Neural cell (in vitro differentiated cells): ENCODE measurements around the gene SGO1. TPM values are rescaled to one million over a fixed set of nuclear protein-coding genes. Genes with fewer than 3 reads are reported as not detected.

ENCODE experiments used
- H2AFZ ChIP-seq: fragments of 200-600, 300-800 bp; sonication (generic), shearing (Covaris generic); 2 replicates; pipeline ENCODE4 v1.6.0; 2014; ENCODE audit warnings: low read depth, mild to moderate bottlenecking, antibody characterized with exemption, low read length, moderate library complexity
- H3F3A ChIP-seq: fragments of 200-600 bp; shearing (Covaris generic); 2 replicates; pipeline ENCODE4 v1.6.1; 2016; ENCODE audit warnings: mild to moderate bottlenecking, moderate library complexity, mixed read lengths, antibody characterized with exemption, low read length; ENCODE audit not compliant: insufficient read depth, poor library complexity, severe bottlenecking
- H3K27ac ChIP-seq: fragments of 200-600, 300-800 bp; sonication (generic), shearing (Covaris generic); 2 replicates; pipeline ENCODE4 v1.5.1; 2014; ENCODE audit warnings: mild to moderate bottlenecking, low read length, moderate library complexity
- H3K27me3 ChIP-seq: fragments of 300-800, 200-600 bp; sonication (generic), shearing (Covaris generic); 2 replicates; pipeline ENCODE4 v1.6.0; 2014; ENCODE audit warnings: mild to moderate bottlenecking, low read depth, low read length, moderate library complexity; ENCODE audit not compliant: insufficient read depth
- H3K36me3 ChIP-seq: fragments of 300-800, 200-600 bp; sonication (generic), shearing (Covaris generic); 2 replicates; pipeline ENCODE4 v1.5.1; 2014; ENCODE audit warnings: mild to moderate bottlenecking, antibody characterized with exemption, low read length, moderate library complexity; ENCODE audit not compliant: insufficient read depth
- H3K4me2 ChIP-seq: fragments of 300-800, 200-600 bp; sonication (generic), shearing (Covaris generic); 2 replicates; pipeline ENCODE4 v1.6.0; 2014; ENCODE audit warnings: mild to moderate bottlenecking, low read length
- H3K4me3 ChIP-seq: fragments of 300-800, 200-600 bp; sonication (generic), shearing (Covaris generic); 2 replicates; pipeline ENCODE4 v1.5.1; 2014; ENCODE audit warnings: mild to moderate bottlenecking, low read length, moderate library complexity
- H3K79me2 ChIP-seq: fragments of 200-600 bp; shearing (Covaris generic); replicated peaks from 2 replicates; pipeline ENCODE4 v1.6.0; 2014; ENCODE audit warnings: mild to moderate bottlenecking, low read length, moderate library complexity; ENCODE audit not compliant: insufficient read depth
- H3K9ac ChIP-seq: fragments of 300-800, 200-600 bp; sonication (generic), shearing (Covaris generic); 2 replicates; pipeline ENCODE4 v1.6.1; 2016; ENCODE audit warnings: mild to moderate bottlenecking, low read length, mixed read lengths
- H3K9me2 ChIP-seq: fragments of 200-600 bp; shearing (Covaris generic); 2 replicates; pipeline ENCODE4 v1.6.1; 2016; ENCODE audit warnings: mild to moderate bottlenecking, low read length, mixed read lengths; ENCODE audit not compliant: insufficient read depth
- H3K9me3 ChIP-seq: fragments of 200-600, 300-800 bp; sonication (generic), shearing (Covaris generic); 2 replicates; pipeline ENCODE4 v1.6.1; 2016; ENCODE audit warnings: mild to moderate bottlenecking, mixed run types, low read length, moderate library complexity, mixed read lengths
- H4K20me1 ChIP-seq: fragments of 200-600 bp; shearing (Covaris generic); 2 replicates; pipeline ENCODE4 v1.6.1; 2016; ENCODE audit warnings: mild to moderate bottlenecking, mixed run types; ENCODE audit not compliant: insufficient read depth
- CTCF ChIP-seq: fragments of 450-650 bp; IDR thresholded peaks from 2 replicates; pipeline ENCODE4 v1.5.1; 2014; ENCODE audit warnings: antibody characterized with exemption, mild to moderate bottlenecking, moderate library complexity; ENCODE audit not compliant: poor library complexity, severe bottlenecking
- EP300 ChIP-seq: fragments of 450-650 bp; conservative IDR thresholded peaks from 2 replicates; pipeline ENCODE4 v1.6.1; 2014; ENCODE audit warnings: antibody characterized with exemption, mild to moderate bottlenecking, moderate library complexity; ENCODE audit not compliant: poor library complexity, severe bottlenecking
- EZH2 ChIP-seq: fragments of 200-600, 300-800 bp; shearing (Covaris generic), sonication (generic); IDR thresholded peaks from 2 replicates; pipeline ENCODE4 v1.6.1; 2014; ENCODE audit warnings: antibody characterized with exemption, low read length, borderline replicate concordance, mild to moderate bottlenecking; ENCODE audit not compliant: insufficient read depth, poor library complexity, severe bottlenecking
- MXI1 ChIP-seq: fragments of 450-650 bp; conservative IDR thresholded peaks from 2 replicates; pipeline ENCODE4 v1.6.1; 2014; ENCODE audit warnings: antibody characterized with exemption, mild to moderate bottlenecking; ENCODE audit not compliant: poor library complexity, severe bottlenecking
- POLR2AphosphoS5 ChIP-seq: IDR thresholded peaks from 2 replicates; pipeline ENCODE4 v1.6.1; 2012
- RAD21 ChIP-seq: fragments of 450-650 bp; conservative IDR thresholded peaks from 2 replicates; pipeline ENCODE4 v1.6.1; 2014; ENCODE audit warnings: antibody characterized with exemption, mild to moderate bottlenecking, moderate library complexity
- REST ChIP-seq: IDR thresholded peaks from 2 replicates; pipeline ENCODE4 v1.6.1; 2012; ENCODE audit warnings: borderline replicate concordance
- SMC3 ChIP-seq: fragments of 450-650 bp; conservative IDR thresholded peaks from 2 replicates; pipeline ENCODE4 v1.6.1; 2014; ENCODE audit warnings: antibody characterized with exemption, mild to moderate bottlenecking, moderate library complexity; ENCODE audit not compliant: poor library complexity
- TAF1 ChIP-seq: IDR thresholded peaks from 2 replicates; pipeline ENCODE4 v1.6.1; 2012; ENCODE audit warnings: low read depth
- polyA plus RNA-seq: library from polyadenylated mRNA; depleted of rRNA; stranded (reverse); fragments of >200 nt; gene quantifications from 2 replicates; pipeline ENCODE4 v1.2.3, GENCODE V29; 2014

The SGO1 gene
- polyA plus RNA-seq, 1 donor from 2014 or later: 0.71 TPM

DNA sequence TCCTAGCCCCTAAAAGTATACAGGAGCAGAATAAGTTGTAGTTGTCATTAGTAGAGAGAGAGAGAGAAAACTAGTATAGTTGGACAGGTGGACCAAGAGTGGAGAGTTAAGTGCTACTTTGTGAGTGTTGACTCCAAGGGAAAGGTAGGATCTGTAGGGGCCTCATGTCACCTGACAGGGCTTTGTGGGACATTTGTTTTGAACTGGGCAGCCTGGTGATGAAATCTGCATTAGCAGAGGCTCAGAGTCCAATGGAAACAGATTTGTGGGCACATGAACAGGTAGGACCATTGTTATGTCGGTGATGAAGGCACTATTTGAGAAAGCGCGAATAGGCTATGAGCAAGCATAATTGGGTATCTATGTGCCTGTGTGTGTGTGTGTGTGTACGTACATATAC is 43.5 kb downstream of the SGO1 start:
- peaks cover 5% of the 10 kb centered on the region for H3F3A ChIP-seq
- H3K36me3 ChIP-seq: no peaks in the 10 kb centered on the region
- no peak overlapping the region for H3K27ac ChIP-seq
- H3K9me3 ChIP-seq: no peaks in the 10 kb centered on the region
- H2AFZ ChIP-seq: no peak overlapping the region
- H3K9ac ChIP-seq: no peak overlapping the region
- no peaks in the 10 kb centered on the region for H3K79me2 ChIP-seq
- TF ChIP-seq EZH2: no peak
- TF ChIP-seq SMC3: no peak
- no peak for TF ChIP-seq REST
- TF ChIP-seq EP300: no peak
- TF ChIP-seq RAD21: no peak
- TF ChIP-seq POLR2AphosphoS5: no peak
- no peak overlapping the region for H3K4me2 ChIP-seq
- no peaks in the 10 kb centered on the region for H3K27me3 ChIP-seq
- H4K20me1 ChIP-seq: no peaks in the 10 kb centered on the region
- no peaks in the 10 kb centered on the region for H3K9me2 ChIP-seq
- H3K4me3 ChIP-seq: no peak overlapping the region

- H3K9me3 ChIP-seq: no peaks in the 10 kb centered on the region
- no peak overlapping the region for H3K4me2 ChIP-seq
- no peaks in the 10 kb centered on the region for H4K20me1 ChIP-seq
- H3K9ac ChIP-seq: no peak overlapping the region
- H3K79me2 ChIP-seq: no peaks in the 10 kb centered on the region
- no peaks in the 10 kb centered on the region for H3K36me3 ChIP-seq
- TF ChIP-seq SMC3 (no peak), RAD21 (no peak), REST (peak; percentile 36), EP300 (no peak), EZH2 (no peak), POLR2AphosphoS5 (peak; percentile 25), MXI1 (no peak), CTCF (no peak), TAF1 (no peak)
- H3F3A ChIP-seq: peaks cover 5% of the 10 kb centered on the region
- H3K27ac ChIP-seq: no peak overlapping the region
- H2AFZ ChIP-seq: no peak overlapping the region
- H3K27me3 ChIP-seq: no peaks in the 10 kb centered on the region
- peak overlapping the region; percentile 41 for H3K4me3 ChIP-seq
- no peaks in the 10 kb centered on the region for H3K9me2 ChIP-seq
Observed at GRCh38 chr3:20141851-20142250, 44.2 kb downstream of the SGO1 start.
